ENCODE measurements around the gene CRTC3. TPM values are rescaled to one million over a fixed set of nuclear protein-coding genes. Genes with fewer than 3 reads are reported as not detected.

The CRTC3 gene
- total and polyA plus RNA-seq, 2 of the 4 experiments (the other 2 are of a cell fraction) = 4.7 to 14.8 TPM

DNA sequence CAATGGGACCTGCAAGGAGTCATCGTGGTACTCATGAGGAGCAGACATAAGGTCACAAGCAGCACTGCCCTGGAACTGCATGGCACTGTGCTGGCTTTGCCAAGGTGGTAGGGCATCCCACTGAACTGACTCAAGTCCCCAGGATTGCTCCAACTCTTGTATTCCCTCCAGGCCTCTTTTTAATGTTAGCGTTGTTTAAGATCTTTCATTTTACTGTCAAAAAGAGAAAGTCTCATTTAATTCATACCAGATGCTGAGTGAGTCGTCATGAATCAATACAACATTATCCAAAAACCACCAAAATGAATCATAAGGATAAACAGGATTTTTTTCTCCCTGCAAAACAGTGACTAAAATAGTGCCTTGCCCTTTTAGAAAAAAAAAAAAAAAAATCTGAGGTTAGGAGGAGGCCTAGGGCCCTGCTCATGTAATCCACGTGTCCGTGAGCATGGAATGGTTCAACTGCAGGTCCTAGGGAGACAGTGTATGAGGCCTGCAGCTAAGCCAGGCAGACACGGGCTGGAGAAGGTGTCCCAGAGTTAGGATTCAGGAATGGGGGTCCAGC, 150.7 kb downstream of the CRTC3 start:
- CTCF ChIA-PET = no interaction called here
- Histone ChIP-seq H3K79me1 (ENCODE audit: low read depth in 1 of 2, low read length in 2 of 2) (no peaks in the 10 kb centered on the region), H2BK120ac (ENCODE audit: low read depth, low read length) (peak overlapping the region; percentile 85), H2AK5ac (ENCODE audit: low read depth, low read length) (peak overlapping the region; percentile 92; the same call in 1 of the 2 replicates), H3K36me3 (ENCODE audit: control insufficient read depth, insufficient read depth, low read length) (no peaks in the 10 kb centered on the region), H3K9me3 (ENCODE audit: control insufficient read depth, insufficient read depth, low read length) (no peaks in the 10 kb centered on the region), H3K27ac (ENCODE audit: insufficient read depth, low read length) (peak overlapping the region; percentile 67), H3K14ac (replicated peaks; ENCODE audit: low read depth, low read length) (peak overlapping the region; percentile 88), H3K4me2 (ENCODE audit: low read depth, low read length) (peak overlapping the region; percentile 10; the same call in 1 of the 2 replicates), H3K9me1 (ENCODE audit: insufficient read depth, low read length) (peaks cover 18% of the 10 kb centered on the region), H3K18ac (ENCODE audit: low read depth, low read length) (peak overlapping the region; percentile 64), H3K9ac (ENCODE audit: low read depth, low read length) (0 out of 2 replicates have a peak overlapping the region, but pooled peaks have one; percentile 1), H2AK9ac (replicated peaks; ENCODE audit: low read depth, low read length, poor library complexity) (peak overlapping the region; percentile 95), H4K8ac (ENCODE audit: low read depth in 2 of 2, low read length in 2 of 2) (peak overlapping the region; percentile 71 to 92), H3K4ac (ENCODE audit: low read depth, low read length) (peak overlapping the region; percentile 94), H3K27me3 (ENCODE audit: control insufficient read depth, insufficient read depth, low read length) (no peaks in the 10 kb centered on the region), H3K23ac (ENCODE audit: low read depth, low read length) (peak overlapping the region; percentile 74), H4K5ac (ENCODE audit: low read depth, low read length) (peak overlapping the region; percentile 46), H4K91ac (ENCODE audit: insufficient read depth, low read depth, low read length) (peak overlapping the region; percentile 87), H2BK5ac (ENCODE audit: low read depth, low read length, poor library complexity, severe bottlenecking) (peak overlapping the region; percentile 90), H4K20me1 (ENCODE audit: insufficient read depth, low read length) (peaks cover 5% of the 10 kb centered on the region), H2BK20ac (ENCODE audit: low read depth, low read length) (peak overlapping the region; percentile 92), H3K4me1 (ENCODE audit: control insufficient read depth, insufficient read depth, low read length) (peaks cover 20% of the 10 kb centered on the region), H2BK15ac (ENCODE audit: low read depth, low read length) (peak overlapping the region; percentile 90; the same call in 2 of the 3 replicates), H2AFZ (replicated peaks; ENCODE audit: low read length, poor library complexity) (peak overlapping the region; percentile 79), H3K4me3 (ENCODE audit: insufficient read depth, low read depth, low read length) (no peak overlapping the region), H3K56ac (ENCODE audit: extremely low read depth, insufficient read depth, low read length) (peak overlapping the region; percentile 39; the same call in 1 of the 2 replicates)
- POLR2A ChIA-PET (ENCODE audit: unreplicated experiment) = no interaction called here
- 50% methylated on average over 2 of the region's 6 CpGs; no CpG with 5 or more reads in 1 of the 2 experiments for WGBS, 2 experiments (ENCODE audit: extremely low coverage in 2 of 2, insufficient read length in 1 of 2)
- dilution Hi-C loops (cut with HindIII; ENCODE audit: low sequenced_read_pairs, unreplicated experiment) = no loop called here
- intact Hi-C loops (cut with micrococcal nuclease) = no loop called here
- DNase-seq (peak; percentile 98), ATAC-seq (ENCODE audit: low read depth) (peak; percentile 89)
- in situ Hi-C loops (cut with MboI; ENCODE audit: low sequenced_read_pairs) = no loop called here
- BruUV-seq (replicated peaks) = no TSS peak
- TF ChIP-seq FOS (IDR thresholded peaks at IDR 0.05; ENCODE audit: low read depth, low read length) (peak; percentile 88), BHLHE40 (IDR thresholded peaks at IDR 0.05; ENCODE audit: low read depth, low read length) (peak; percentile 48; the same call in 1 of the 2 replicates), RFX5 (IDR thresholded peaks at IDR 0.05; ENCODE audit: low read depth, low read length) (no peak), SMC3 (IDR thresholded peaks at IDR 0.05; ENCODE audit: low read depth, low read length) (0 out of 2 replicates have a peak, but pooled peaks have one; percentile 8), RCOR1 (IDR thresholded peaks at IDR 0.05; ENCODE audit: insufficient replicate concordance, low read length) (no peak), MAZ (IDR thresholded peaks at IDR 0.05; ENCODE audit: borderline replicate concordance, low read depth, low read length) (no peak), MAFK (IDR thresholded peaks at IDR 0.05; ENCODE audit: low read depth, low read length) (peak; percentile 9; the same call in 1 of the 2 replicates), MXI1 (IDR thresholded peaks at IDR 0.05; ENCODE audit: borderline replicate concordance, low read depth, low read length) (peak; percentile 86; the same call in 1 of the 2 replicates), CEBPB (IDR thresholded peaks at IDR 0.05; ENCODE audit: low read depth, low read length) (no peak; the same call in 1 of the 2 replicates), POLR2A (IDR thresholded peaks at IDR 0.05; ENCODE audit: low read depth, low read length) (no peak), RAD21 (IDR thresholded peaks at IDR 0.05; ENCODE audit: low read length) (no peak), NFE2L2 (IDR thresholded peaks at IDR 0.05; ENCODE audit: low read depth, low read length) (no peak)
- TF ChIP-seq, protein P1, sequence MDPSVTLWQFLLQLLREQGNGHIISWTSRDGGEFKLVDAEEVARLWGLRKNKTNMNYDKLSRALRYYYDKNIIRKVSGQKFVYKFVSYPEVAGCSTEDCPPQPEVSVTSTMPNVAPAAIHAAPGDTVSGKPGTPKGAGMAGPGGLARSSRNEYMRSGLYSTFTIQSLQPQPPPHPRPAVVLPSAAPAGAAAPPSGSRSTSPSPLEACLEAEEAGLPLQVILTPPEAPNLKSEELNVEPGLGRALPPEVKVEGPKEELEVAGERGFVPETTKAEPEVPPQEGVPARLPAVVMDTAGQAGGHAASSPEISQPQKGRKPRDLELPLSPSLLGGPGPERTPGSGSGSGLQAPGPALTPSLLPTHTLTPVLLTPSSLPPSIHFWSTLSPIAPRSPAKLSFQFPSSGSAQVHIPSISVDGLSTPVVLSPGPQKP (IDR thresholded peaks at IDR 0.05; ENCODE audit: borderline replicate concordance, low read depth, low read length) = no peak
- TF ChIP-seq, protein P2, sequence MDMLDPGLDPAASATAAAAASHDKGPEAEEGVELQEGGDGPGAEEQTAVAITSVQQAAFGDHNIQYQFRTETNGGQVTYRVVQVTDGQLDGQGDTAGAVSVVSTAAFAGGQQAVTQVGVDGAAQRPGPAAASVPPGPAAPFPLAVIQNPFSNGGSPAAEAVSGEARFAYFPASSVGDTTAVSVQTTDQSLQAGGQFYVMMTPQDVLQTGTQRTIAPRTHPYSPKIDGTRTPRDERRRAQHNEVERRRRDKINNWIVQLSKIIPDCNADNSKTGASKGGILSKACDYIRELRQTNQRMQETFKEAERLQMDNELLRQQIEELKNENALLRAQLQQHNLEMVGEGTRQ (IDR thresholded peaks at IDR 0.05; ENCODE audit: low read depth, low read length) = peak; percentile 53; the same call in 1 of the 2 replicates
- TF ChIP-seq, protein P3, sequence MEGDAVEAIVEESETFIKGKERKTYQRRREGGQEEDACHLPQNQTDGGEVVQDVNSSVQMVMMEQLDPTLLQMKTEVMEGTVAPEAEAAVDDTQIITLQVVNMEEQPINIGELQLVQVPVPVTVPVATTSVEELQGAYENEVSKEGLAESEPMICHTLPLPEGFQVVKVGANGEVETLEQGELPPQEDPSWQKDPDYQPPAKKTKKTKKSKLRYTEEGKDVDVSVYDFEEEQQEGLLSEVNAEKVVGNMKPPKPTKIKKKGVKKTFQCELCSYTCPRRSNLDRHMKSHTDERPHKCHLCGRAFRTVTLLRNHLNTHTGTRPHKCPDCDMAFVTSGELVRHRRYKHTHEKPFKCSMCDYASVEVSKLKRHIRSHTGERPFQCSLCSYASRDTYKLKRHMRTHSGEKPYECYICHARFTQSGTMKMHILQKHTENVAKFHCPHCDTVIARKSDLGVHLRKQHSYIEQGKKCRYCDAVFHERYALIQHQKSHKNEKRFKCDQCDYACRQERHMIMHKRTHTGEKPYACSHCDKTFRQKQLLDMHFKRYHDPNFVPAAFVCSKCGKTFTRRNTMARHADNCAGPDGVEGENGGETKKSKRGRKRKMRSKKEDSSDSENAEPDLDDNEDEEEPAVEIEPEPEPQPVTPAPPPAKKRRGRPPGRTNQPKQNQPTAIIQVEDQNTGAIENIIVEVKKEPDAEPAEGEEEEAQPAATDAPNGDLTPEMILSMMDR (conservative IDR thresholded peaks at IDR 0.05; ENCODE audit: low read depth, low read length) = no peak
